ENCODE results near the gene MKLN1.
A peak's percentile ranks its signal among the peaks of the same experiment; 100 is the strongest.

Gene MKLN1

GRCh38 chr7:131466735-131467365 is 139.2 kb downstream of the MKLN1 start:
- DNase-seq (ENCODE audit: low spot score), result no peak

DNA sequence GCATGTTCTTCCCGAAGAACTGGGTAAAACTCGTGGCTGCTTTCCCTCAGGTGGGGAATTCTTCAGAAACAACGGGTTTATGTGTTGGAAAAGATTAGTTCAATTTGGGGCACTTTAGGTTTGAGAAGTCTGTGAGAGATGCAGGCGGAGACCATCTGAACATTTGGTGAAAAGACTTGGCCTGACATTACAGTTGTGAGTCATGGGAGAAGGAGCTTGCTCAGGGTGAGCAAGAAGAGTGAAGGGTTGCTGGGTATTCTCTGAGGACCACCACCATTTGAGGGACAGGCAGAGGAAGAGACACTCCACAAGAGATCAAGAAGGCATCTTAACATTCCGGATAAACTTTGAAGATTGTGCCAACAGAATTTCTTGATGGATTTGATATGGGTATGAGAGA is 140.1 kb downstream of the MKLN1 start:
- DNase-seq (ENCODE audit: low spot score), result no peak

DNA sequence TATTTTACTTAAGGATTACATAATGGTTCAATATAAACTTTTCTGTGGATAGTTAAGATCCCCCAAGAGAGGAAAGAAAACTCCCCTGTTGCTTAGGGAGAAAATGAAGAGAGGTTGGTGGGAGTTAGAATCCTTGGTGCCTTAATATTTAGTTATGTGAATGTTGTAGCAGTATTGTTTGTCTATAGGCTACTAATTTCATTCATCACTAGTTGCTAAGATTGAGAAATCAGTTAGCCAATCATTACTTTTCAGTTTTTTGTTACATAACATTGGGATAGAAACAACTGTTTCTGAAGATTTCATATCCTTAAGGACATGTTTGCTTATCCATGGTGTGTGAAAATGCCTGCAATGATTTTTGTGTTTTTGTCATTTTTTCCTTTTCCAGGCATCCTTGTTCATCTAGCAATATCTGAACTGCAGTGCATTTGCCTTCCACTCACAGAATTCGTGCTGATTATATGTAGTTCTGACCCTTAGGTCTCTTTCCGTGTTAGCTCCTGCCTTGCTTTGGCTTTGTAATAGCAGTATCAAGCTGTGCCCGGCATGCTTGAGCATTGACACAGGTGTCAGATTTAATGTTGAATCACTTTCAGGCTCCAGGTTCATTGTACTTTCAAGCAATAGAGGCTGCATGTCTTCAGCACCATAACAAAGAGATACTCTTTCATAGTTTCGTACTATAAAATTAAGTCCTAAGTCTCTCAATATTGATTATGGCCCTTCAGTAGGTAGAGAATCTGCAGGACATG is 143.8 kb downstream of the MKLN1 start:
- DNase-seq (ENCODE audit: low spot score), result no peak

DNA sequence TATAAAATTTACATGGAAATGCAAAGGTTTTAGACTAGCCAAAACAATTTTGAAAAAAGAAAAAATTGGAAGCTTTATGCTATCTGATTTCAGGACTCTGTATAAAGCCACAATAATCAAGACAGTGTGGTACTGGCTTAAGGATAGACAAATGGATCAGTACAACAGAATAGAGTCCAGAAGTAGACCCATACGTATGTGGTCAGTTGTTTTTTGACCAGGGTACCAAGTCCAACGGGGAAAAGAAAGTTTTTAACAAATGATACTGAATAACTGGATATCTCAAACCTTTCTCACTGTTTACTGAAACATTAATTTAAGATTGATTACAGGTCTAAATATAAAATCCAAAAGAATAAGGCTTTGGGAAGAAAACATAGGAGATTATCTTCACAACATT is 149.1 kb downstream of the MKLN1 start:
- no peak for DNase-seq (ENCODE audit: low spot score)

DNA sequence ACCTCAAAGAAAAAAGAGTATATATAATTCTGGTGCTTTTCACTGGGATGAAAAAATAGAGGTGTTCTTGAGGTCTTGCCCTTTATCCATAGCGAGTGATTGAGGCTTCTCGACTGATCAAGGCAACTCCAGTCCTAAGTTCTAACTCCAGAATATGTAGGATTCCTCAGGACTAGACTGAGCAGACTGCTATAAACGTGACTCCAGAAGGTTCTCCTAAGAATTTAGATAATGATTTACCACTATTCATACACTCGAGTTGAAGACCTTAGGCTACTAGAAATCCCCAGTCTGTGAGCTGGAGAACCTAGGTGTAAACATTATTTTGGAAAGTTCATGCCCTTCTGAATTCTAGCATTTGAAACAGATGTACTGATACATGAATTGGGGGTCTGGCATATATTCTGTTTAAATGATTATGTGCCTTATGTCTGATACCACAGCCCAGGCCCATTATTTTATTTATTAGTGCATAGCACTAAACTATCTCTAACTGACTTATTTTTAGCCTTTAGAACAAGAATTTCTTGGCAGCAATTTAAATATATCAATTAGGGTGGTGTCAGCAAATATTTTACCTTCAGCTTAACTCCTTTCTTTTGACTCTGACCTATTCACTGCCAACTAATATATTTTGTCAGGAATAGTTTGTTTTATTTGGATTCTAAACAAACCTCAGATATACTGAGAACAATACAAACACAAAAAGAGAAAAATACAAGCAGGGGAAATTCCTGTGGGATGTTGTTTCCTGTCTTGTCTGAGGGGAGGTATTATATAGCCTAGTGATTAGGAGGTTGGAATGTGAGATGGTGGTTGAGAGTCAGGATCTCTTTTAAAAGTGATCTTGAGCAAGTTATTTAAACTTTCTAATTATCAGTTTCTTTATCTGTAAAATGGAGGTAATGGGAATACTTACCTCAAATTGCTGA is 153.0 kb downstream of the MKLN1 start:
- DNase-seq (ENCODE audit: low spot score), result no peak

DNA sequence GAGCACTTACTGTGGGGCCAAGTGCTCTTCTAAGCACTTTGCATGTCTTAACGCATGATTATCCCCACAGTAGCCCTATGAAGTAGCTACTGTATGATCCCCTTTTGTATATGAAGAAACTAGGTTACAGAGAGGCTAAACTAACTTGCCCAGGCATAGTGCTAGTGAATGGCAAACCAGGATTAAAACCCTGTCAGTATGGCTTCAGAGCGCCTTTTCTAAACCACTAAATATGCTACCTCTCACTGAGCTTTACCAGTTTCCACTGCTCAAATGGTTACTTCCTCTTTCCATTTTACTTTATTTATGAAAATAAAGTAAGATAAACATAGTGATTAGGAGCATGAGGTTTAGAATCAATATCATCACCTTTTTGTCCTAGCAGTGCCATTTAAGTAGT is 155.1 kb downstream of the MKLN1 start:
- DNase-seq (ENCODE audit: low spot score), result no peak

DNA sequence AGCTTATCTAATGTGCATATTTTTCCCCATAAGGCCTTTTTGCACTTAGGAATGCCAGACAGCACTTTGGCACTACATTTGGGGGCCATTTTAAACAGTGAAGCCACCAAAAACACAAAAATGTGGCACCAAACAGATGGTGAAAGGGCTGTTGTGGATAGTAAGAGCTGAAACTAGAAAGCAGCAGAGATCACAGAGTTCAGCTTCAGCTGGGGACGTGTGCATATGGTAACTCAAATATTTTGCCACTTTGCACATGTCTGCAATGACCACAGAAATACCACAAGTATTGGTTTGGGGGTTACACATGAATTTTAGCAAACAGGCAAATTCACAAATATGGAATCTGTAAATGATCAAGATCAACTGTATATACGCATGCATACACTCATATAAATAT is 155.9 kb downstream of the MKLN1 start:
- DNase-seq (ENCODE audit: low spot score), result no peak

DNA sequence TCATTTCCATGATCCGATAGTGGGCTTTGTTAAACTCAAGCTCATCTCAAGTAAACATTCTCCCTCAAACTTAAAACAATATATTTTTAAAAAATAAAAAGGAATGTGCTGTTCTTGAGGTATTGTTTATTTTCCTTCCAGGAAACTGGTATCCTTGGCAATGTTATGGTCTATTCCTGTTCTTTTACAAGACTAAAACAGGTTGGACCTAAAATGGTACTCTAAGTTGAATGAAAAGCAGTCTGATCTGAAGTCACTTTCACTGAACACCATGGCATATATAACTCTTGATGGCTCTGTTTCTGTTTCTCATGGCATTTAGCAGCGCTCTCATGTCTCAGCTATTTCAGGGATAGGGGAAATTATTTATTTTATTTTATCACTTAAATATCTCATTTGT is 158.7 kb downstream of the MKLN1 start:
- no peak for DNase-seq (ENCODE audit: low spot score)

GRCh38 chr7:131487217-131487616 is 159.5 kb downstream of the MKLN1 start:
- no peak for DNase-seq (ENCODE audit: low spot score)

- no peak for DNase-seq (ENCODE audit: low spot score)
Observed at GRCh38 chr7:131488361-131488760, 160.7 kb downstream of the MKLN1 start.

- DNase-seq (ENCODE audit: low spot score), result no peak
Observed at GRCh38 chr7:131489196-131489595, 161.5 kb downstream of the MKLN1 start.

- no peak for DNase-seq (ENCODE audit: low spot score)
Observed at GRCh38 chr7:131489881-131490280, 162.2 kb downstream of the MKLN1 start.

DNA sequence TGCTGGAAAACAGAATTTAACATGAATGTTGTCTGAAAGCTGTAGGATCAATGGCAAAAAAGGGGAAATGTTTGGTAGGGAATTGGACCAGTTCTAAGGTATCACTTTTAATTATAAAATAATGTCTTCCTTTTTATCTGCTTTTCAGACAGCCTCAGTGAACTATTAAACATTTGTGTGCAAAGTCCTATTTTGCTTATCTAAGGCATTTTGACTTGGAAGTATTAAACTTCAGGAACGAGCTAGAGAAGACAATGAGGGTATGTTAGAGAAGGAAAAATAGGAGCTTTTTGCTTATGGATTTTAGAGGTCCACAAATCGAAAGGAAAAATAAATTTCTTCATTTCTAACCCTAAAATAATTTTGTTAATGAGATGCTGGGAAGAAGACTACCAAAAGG is 165.4 kb downstream of the MKLN1 start:
- no peak for DNase-seq (ENCODE audit: low spot score)

- no peak for DNase-seq (ENCODE audit: low spot score)
Observed at GRCh38 chr7:131493581-131493980, 165.9 kb downstream of the MKLN1 start.

DNA sequence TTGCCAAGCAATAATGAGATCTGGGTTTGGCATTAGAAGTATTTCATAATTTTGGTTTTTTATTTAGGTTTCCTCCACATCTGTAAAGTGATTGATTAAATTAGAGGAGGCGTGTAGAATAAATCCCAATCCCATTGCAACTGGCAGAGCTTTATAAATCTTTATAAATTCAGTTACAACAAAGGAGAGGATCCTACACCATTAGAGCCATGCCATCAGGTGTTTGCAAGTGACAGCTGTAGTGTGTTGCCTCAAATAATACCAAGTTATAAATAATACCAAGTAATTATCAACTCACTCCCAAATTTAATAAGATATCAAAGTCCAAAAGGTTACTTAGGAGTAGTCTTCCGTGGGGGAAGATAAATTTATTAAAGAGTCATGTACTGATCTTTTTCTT is 166.5 kb downstream of the MKLN1 start:
- DNase-seq (ENCODE audit: low spot score), result no peak

- DNase-seq (ENCODE audit: low spot score), result no peak
Observed at GRCh38 chr7:131495669-131496498, 168.2 kb downstream of the MKLN1 start.

GRCh38 chr7:131497454-131497853 is 169.8 kb downstream of the MKLN1 start:
- no peak for DNase-seq (ENCODE audit: low spot score)

DNA sequence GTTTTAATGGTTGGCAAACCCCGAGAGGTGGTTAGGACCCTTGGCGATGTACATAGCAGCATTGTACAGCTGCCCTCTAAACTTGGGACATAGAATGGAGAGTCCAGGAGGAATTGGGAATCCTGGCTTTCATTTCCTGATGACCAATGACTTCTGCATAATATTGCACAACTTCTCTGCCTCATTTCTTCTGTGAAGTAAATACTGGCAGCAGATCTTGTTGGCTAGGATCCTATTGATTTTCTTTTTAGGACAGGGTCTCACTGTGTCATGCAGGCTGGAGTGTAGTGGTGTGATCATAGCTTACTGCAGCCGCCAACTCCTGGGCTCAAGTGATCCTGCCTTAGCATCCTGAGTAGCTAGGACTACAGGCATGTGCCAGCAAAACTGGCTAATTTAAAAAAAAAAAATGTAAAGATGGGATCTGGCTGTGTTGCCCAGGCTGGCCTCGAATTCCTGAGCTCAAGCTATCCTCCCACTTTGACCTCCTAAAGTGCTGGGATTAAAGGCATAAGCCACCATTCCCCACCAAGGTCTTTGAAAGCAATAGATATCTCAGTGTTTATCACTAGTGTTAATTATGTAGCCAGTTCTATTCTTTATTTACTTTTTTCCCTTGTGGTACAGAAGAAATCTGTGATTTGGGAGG is 170.7 kb downstream of the MKLN1 start:
- no peak for DNase-seq (ENCODE audit: low spot score)

DNA sequence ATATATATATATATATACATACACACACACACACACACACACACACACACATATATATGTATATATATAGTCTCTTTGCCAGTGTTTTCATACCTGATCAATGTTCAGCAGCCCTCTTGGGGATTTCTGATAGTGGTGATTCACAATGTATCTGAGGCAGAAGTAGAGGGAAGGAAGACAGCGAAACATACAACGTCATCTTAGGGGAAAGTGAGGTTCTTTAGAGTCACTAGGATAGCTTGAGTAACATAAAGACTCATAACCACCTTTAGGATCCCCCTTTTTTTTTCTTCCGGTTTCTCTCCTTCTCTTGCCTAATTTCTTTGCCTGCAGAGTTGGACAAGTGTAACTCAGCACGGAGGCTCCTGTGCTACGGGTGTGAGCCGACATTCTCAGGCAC is 172.1 kb downstream of the MKLN1 start:
- DNase-seq (ENCODE audit: low spot score), result no peak

- no peak for DNase-seq (ENCODE audit: low spot score)
Observed at GRCh38 chr7:131500357-131500756, 172.7 kb downstream of the MKLN1 start.

- DNase-seq (ENCODE audit: low spot score), result peak; percentile 61
Observed at GRCh38 chr7:131501422-131501821, 173.7 kb downstream of the MKLN1 start.
